GM18502 (cell line): ENCODE measurements around the gene CALCR.

Experiments used
- ATAC-seq: cut with Tn5 transposase; IDR thresholded peaks from one replicate; pipeline ENCODE4 v1.9.1; 2021; ENCODE audit warnings: mild to moderate bottlenecking; ENCODE audit not compliant: unreplicated experiment, poor library complexity

Gene CALCR

GRCh38 chr7:93375603-93376002 is 198.9 kb downstream of the CALCR start:
- ATAC-seq, result peak; percentile 51
